Globus pallidus (tissue), 1 donor: ENCODE measurements around the gene S1PR4.
"Not testable (repeated sequence)": the region's sequence is repeated elsewhere in the genome, so short reads cannot be mapped to it uniquely, and the experiment has no call there.

Source experiments
- DNase-seq: peaks from one replicate; pipeline ENCODE4 v3.0.0-alpha.2; 2015; ENCODE audit warnings: low spot score

Gene S1PR4

DNA sequence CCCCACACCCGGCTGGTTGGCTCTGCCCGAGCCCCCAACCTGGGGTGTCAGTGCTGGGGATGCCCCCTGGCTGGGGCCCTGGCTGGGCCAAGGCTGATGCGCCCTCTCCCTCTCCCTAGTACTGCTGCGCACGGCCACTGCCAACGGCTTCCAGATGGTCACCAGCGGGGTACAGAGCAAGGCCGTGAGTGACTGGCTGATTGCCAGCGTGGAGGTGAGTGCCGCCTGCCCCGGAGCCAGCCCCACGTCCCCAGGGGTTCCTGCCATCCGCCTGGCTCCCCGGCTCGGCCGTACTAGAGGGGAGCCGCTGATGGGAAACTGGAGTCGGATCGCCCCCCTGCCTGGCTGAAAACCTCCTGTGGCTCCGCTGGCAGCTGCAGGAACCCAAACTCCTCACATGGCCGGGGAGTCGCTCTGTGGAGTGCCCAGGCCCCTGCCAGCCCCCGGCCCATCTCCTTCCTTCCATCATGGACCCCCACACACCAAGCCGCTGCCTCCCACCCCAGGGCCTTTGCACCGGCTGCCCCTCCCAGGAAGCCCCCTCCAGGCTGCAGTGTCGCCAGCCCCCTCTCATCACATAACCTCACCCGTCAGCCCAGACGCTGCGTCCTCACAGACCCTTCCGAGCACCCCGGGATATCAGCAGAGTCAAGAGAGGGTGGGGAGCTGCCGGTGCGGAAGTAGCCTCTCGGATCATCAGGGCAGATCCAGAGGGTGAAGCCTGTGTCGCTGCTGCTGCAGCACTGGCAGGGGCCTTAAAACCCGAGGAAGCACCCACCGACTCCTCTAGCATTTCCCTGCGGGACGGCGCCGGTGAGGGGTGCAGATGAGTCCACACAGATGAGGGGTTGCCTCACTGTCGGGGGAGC, 17.7 kb downstream of the S1PR4 start:
- DNase-seq: no peak

DNA sequence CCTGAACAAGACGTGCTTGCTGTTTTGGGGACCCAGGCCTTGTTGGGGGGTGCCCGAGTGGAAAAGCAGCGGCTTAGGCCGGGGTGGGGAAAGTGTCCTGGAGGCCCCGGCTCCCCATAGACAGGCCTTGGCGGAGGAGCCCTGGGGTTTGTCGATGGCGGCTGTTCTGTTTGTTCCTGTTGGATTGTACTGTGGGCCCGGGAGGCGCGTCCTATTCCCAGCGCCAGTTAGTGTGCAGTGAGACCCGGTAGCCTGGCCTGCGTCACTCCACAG, 18.3 kb downstream of the S1PR4 start:
- DNase-seq: no peak

DNA sequence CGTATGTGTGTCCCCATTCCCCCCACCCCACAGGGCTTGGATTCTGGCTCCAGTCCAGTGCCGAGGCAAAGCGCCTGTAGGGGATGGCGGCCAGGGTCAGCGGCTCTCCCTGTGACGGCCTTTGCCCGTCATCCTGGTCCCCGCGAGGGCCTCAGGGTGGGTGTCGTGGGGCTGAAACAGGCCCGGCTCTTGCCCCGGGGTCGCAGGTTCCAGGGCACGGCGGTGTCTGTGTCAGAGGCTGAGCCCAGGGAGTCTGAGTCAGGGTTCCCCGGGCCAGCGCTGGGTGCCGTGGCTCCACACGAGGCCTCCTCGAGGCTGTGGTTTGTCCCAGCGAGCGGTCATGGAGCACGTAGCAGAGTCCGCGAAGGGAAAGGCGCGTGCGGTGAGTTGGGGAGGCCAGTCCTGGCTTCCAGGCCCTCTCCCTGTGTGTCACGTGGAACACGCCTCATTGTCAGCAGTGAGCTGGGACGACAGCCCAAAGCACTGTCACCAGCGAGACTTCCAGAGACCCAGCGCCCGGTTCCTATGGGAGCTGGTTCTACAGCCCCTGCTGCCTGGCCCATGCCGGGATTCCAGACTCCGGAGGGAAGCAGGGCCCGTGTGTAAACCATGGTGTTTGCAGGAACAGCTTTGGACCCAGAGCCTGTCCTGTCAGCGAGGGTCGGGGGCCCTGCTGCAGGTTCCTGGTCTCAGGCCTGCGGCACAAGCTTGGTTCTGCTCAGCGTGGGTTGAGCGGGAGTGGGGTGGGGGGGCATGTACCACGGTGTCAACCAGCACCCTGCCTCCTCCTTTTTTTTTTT, 20.5 kb downstream of the S1PR4 start:
- no peak for DNase-seq

DNA sequence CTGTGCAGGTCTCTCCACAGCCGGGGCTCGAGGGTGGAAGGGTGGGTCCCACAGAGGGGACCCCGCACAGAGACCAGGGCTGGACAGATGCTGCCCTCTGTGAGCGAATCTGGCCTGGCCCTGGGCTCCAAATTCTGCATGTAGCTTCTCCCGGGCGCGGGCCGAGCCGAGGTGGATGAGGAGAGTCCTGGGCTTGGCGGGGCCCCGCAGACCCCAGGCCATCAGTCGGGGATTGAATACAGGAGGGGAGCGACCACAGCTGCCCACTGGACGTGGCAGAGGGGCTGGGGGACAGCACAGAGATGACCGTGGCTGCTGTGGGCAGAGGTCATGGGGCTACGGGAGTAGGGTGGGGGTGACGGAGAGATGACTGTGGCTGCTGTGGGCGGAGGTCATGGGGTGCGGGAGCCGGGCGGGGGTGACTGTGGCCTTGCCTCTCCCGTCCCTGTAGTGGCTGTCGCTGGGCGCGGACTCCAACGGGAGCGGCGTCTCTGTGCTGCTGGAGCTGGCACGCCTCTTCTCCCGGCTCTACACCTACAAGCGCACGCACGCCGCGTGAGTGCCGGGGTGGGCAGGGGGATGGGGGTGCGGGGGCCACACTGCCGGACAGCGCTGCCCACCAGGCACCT, 22.6 kb downstream of the S1PR4 start:
- no peak for DNase-seq

DNA sequence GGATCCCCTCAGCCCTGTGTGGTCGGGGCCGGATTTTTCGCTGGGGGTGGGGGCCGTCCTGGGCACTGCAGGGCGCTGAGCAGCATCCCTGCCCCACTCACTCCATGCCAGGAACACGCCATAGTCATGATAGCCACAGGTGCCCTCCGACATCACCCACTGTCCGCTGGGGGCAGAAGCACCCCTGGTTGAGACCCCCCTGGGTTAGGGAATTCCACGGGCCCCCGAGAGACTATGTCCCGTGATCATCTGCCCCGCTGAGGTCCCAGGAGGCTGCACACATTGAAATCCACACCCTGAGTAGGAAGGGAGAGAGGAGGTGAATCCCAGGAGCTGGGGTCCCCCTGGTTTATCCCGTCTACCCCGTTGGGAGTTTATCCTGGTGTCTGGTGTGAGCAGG, 23.3 kb downstream of the S1PR4 start:
- DNase-seq: no peak

DNA sequence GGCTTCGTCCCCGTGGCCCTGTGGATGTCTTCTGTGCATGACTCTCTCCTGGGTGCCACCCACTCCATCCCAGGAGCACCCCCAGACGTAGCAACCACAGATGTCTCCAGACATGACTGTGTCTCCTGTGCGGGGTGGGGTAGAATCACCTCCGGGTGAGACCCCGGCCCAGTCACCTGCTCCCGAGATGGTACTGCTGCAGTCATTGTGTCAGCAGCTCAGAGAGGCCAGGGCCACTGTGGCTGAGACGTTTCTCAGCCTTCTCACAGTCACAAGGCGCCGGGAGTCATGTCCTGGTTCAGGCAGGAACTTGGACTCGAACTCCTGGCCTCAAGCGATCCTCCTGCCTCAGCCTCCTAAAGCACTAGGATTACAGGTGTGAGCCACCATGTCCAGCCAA, 23.8 kb downstream of the S1PR4 start:
- DNase-seq: no peak

DNA sequence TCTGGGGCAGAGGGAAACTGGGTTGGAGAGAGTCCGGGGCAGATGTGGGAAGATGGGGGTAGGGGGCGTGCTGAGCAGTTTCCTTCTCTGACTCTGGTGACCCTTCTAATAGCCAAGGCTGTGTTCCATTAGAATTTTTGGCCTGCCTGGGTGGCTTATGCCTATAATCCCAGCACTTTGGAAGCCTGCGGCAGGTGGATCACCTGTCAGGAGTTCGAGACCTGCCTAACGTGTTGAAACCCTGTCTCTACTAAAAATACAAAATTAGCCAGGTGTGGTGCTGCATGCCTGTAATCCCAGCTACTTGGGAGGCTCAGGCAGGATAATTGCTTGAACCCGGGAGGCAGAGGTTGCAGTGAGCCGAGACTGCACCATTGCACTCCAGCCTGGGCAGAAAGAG, 24.3 kb downstream of the S1PR4 start:
- not testable (repeated sequence) for DNase-seq

DNA sequence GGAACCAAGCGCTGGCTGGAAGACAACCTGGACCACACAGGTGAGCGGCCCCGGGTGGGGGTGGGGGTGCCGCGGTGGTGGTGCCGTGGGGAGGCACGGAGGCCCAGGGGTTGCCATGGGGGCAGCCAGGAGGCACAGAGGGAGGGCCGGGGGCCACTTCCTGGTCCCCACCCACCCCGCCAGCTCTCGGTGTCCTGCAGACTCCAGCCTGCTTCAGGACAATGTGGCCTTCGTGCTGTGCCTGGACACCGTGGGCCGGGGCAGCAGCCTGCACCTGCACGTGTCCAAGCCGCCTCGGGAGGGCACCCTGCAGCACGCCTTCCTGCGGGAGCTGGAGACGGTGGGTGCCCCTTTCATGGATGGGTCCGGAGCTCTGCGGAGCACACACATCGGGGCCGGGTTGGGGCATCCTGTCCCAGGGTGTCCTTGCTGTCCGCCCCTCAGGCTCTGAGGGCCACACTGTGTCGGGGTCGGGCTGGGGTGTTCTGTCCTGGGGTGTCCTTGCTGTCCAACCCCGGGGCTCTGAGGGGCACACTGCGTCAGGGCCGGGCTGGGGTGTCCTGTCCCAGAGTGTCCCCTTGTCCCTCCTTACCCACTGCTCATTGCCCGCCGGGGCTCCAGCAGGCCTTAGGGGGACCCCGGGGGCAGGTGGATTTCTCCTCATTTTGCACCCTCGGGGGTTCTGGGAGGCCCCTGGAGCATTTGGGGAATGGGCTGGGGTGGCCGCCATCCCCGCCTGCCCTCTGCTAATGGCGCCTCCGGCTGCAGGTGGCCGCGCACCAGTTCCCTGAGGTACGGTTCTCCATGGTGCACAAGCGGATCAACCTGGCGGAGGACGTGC, 25.5 kb downstream of the S1PR4 start:
- no peak for DNase-seq

DNA sequence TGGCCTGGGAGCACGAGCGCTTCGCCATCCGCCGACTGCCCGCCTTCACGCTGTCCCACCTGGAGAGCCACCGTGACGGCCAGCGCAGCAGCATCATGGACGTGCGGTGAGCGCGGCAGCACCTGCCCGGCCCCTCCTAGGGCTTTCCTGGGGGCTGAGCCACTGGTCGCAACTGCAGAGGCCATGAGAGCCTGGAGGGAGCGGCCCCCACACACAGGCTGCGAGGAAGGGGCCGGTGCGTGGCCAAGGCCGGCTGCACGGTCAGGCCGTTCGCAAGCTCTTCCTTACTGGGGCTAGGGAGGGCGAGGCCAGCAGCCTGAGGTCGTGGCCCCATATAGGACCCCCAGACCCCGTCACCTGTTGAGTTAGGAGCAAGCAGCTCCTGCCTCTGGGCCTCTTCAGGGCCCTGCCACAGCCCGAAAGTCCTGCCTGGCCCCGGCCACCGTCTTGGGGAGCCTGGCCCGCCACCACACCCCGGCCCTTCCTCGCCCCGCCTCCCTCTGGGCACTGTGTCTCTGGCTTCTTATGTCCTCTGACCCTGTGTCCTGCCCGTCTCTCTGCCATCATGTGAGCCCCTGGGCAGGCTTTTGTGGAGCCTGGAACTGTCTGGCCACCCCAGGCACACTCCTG, 26.2 kb downstream of the S1PR4 start:
- DNase-seq: no peak

DNA sequence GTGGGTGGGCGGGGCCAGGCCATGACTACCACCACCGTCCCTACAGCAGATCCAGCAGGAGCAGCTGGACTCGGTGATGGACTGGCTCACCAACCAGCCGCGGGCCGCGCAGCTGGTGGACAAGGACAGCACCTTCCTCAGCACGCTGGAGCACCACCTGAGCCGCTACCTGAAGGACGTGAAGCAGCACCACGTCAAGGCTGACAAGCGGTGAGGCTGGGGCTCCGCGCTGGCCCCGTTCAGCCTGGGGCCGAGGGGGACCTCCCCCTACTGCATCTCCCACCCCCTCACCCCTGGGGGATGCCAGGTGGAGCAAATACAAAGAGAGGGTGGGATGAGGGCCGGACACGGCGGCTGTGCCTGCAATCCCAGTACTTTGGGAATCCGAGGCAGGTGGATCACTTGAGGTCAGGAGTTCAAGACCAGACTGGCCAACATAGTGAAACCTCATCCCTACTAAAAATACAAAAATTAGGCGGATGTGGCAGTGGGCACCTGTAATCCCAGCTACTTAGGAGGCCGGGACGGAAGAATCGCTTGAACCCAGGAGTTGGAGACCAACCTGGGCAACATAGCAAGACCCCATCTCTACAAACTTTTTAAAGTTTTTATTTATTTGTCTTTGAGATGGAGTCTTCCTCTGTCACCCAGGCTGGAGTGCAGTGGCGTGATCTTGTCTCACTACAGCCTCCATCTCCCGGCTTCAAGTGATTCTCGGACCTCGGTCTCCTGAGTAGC, 27.8 kb downstream of the S1PR4 start:
- DNase-seq: no peak

DNA sequence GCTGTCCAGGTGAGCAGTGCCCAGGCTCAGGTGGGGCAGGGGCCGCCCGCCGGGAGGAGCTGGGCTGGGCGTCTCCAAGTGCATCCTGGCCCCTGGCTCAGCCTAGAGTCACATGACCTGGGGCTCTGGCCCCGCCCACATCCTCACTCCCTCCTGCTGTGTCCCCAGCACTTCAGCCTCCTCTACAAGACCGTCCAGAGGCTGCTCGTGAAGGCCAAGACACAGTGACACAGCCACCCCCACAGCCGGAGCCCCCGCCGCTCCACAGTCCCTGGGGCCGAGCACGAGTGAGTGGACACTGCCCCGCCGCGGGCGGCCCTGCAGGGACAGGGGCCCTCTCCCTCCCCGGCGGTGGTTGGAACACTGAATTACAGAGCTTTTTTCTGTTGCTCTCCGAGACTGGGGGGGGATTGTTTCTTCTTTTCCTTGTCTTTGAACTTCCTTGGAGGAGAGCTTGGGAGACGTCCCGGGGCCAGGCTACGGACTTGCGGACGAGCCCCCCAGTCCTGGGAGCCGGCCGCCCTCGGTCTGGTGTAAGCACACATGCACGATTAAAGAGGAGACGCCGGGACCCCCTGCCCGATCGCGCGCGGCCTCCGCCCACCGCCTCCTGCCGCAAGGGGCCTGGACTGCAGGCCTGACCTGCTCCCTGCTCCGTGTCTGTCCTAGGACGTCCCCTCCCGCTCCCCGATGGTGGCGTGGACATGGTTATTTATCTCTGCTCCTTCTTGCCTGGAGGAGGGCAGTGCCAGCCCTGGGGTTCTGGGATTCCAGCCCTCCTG, 29.1 kb downstream of the S1PR4 start:
- no peak for DNase-seq

DNA sequence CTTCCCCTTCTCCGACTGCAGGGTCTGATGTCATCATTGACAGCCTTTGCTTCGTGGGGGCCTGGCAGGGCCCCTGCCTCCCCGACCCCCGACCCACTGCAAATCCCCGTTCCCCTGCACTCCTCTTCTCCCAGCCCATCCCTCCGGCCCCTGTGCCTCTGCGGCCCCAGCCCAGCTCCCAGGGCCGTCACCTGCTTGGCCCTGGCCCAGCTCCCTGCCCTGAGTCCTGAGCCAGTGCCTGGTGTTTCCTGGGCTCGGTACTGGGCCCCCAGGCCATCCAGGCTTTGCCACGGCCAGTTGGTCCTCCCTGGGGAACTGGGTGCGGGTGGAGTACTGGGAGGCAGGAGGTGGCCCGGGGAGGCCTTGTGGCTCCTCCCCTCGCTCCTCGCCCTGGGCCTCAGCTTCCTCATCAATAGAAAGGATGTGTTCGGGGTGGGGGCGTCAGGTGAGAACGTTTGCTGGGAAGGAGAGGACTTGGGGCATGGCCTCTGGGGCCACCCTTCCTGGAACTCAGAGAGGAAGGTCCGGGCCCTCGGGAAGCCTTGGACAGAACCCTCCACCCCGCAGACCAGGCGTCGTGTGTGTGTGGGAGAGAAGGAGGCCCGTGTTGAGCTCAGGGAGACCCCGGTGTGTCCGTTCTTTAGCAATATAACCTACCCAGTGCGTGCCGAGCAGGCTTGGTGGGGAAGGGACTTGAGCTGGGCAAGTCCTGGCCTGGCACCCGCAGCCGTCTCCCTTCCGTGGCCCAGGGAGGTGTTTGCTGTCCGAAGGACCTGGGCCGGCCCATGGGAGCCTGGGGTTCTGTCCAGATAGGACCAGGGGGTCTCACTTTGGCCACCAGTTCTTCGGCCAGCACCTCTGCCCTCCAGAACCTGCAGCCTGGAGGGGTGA, 30.0 kb downstream of the S1PR4 start:
- no peak for DNase-seq

DNA sequence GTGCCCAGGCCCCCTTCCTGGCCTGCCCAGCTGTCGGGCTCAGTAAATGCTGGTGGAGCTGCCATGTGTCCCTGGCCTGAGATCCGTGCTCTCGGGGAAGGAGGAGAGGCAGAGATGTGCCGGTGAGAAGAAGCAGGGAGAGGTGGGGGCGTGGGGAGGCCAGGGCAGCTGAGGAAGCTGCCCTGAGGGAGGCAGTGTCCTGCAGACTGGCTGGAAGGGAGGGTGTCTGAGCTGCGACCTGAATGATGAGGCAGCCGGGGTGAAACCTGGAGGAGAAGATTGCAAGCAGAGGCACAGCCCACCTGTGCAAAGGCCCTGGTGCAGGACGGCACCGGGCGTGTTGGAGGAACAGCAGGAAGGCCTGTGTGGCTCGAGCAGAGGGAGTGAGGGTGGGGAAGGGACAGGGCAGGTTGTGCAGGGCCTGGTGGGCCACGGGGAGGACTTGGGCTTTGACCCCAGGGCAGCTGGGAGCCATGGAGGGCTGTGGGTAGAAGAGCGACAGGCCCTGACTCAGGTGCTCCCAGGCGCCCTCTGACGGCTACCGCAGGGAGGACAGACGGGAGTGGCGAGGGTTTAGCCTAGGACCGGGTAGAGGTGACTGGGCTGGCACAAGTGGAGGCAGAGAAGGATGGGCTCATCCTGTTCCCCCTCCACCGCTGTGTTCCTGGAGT, 31.9 kb downstream of the S1PR4 start:
- no peak for DNase-seq

DNA sequence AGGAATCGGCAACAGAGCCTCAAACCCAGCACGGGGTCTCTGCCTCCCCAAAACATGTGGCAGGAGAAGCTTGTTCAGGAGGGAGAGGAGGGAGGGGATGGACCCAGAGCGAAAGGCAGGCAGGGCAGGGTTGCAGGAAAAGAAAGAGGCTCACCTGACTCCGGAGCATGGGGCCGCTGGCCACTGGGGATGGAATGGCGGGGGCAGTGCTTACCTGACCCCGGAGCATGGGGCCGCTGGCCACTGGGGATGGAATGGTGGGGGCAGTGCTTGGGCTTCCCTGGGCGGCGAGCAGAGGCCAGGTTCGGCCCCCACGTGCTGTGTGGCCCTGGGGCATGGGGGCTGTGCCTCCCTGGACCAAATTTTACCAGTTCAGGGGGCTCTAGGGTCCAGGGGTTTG, 32.6 kb downstream of the S1PR4 start:
- no peak for DNase-seq

DNA sequence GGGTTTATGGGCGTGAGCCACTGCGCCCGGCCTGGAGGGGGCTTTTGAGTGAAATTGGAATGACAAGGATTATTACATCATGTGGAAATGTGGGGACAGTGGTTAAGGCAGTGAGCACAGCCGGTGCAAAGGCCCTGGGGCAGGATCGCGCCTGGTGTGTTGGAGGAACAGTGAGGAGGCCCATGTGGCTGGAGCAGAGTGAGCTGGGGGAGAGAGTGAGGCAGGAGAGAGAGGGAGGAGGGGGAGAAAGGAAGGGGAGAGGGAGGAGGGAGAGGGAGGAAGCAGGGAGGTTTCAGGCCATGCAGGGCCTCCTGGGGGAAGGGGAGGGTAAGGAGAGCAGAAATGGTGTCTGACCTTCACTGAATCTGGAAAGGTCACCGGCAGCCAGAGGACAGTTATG, 34.6 kb downstream of the S1PR4 start:
- DNase-seq: no peak

DNA sequence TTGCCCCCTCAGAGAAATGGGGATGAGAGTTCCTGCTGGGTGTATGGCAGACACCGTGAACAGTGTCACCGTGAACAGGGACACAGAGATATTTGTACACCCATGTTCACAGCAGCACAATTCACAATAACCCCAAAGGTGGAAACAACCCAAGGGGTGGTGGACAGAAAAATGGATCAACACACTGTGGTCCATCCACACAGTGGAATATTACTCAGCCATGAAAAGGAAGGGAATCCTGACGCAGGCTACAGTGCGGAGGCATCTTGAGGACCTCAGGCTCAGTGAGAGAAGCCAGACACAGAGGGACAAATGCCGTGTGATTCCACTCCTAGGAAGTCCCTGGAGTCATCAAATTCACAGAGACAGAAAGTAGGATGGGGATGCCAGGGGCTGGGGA, 38.3 kb downstream of the S1PR4 start:
- DNase-seq: no peak

DNA sequence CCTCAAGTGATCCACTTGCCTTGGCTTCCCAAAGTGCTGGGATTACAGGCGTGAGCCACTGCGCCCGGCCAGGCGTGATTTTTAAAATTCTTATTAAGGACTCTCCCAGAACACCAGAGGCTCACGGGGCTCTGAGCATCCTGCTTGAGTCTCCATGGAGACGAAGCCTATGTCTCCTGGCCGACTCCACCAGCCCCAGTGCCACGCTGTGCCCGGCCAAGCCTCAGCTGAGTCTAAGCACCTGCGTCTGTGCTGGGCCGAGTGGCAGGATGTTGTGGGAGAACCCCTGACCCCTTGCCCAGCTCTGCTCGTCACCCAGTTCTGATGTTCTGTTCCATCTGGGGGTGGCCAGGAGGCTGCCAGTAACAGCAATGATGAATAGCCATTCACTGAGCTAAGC, 42.0 kb downstream of the S1PR4 start:
- DNase-seq: no peak

DNA sequence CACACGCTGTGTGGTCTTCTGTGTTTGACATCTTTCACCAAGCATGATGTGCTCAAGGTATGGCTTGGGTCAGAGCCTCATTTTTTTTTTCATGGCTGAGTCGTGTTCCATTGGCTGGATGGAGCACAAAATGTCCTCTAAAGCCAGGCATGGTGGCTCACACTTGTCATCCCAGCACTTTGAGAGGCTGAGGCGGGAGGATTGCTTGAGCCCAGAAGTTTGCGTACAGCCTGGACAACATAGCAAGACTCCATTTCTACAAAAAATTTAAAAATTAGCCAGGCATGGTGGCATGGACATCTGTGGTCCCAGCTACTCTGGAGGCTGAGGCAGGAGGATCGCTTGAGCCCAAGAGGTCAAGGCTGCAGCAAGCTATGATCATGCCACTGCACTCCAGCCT, 43.0 kb downstream of the S1PR4 start:
- DNase-seq: not testable (repeated sequence)

DNA sequence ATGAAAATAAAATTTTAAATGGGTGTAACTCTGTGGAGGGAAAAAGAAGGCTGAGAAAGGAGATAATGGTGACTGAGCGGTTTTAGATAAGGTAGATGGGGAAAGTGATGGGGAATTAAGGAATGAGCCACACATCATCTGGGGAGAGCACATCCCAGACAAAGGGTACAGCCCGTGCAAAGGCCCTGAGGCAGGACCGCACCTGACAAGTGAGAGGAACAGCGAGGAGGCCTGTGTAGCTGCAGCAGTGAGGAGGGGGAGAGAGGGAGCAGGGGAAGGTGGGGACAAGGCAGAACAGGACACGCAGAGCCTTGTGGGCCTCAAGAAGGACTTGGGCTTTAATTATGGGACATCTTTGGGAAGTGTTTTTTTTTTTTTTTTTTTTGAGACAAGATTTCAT, 44.1 kb downstream of the S1PR4 start:
- no peak for DNase-seq
